Uterus (tissue), 2 donors: Measurements from ENCODE around the gene FGR.

Experiments
- POLR2A ChIP-seq, 2 donors: fragments of 450-650 bp; IDR thresholded peaks; one replicate each; pipeline ENCODE4 v1.6.1; 2016; ENCODE audit warnings: antibody characterized with exemption in 2 of 2, mild to moderate bottlenecking in 1 of 2, moderate library complexity in 1 of 2
- TF ChIP-seq, protein P1 (sequence below), 4 experiments: fragments of 200-600 bp in 2 of 4; fragments of 450-650 bp in 2 of 4; sonication (generic) in 2 of 4; IDR thresholded peaks; one replicate each; pipeline ENCODE4 v1.5.1; 2016 to 2019; ENCODE audit warnings: antibody characterized with exemption in 4 of 4, mild to moderate bottlenecking in 2 of 4, moderate library complexity in 1 of 4

DNA sequence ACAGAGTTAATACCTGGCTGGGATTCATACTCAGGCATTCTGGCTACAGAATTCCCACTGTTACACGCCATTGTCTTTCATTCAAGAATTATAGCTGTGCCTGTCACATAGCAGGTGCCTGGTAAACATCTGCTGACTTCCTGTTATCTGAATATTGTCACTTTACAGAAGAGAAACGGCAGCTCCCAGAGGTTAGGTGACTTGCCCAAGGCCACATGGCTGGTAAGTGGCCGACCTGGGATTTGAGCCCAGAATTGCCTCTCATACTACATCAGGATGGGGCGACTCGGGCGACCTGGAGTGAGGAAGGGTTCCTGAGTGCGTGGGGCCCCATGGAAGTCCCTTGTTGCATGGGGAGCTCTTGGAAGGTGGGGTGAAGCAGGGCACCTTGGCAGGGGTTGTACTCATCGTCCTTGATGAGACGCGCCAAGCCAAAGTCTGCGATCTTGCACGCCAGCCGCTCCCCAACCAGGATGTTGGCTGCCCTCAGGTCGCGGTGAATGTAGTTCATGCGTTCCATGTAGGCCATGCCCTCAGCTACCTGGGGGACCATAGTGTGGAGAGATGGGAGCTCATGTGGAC, 20.9 kb downstream of the FGR start:
- TF ChIP-seq, protein P1, sequence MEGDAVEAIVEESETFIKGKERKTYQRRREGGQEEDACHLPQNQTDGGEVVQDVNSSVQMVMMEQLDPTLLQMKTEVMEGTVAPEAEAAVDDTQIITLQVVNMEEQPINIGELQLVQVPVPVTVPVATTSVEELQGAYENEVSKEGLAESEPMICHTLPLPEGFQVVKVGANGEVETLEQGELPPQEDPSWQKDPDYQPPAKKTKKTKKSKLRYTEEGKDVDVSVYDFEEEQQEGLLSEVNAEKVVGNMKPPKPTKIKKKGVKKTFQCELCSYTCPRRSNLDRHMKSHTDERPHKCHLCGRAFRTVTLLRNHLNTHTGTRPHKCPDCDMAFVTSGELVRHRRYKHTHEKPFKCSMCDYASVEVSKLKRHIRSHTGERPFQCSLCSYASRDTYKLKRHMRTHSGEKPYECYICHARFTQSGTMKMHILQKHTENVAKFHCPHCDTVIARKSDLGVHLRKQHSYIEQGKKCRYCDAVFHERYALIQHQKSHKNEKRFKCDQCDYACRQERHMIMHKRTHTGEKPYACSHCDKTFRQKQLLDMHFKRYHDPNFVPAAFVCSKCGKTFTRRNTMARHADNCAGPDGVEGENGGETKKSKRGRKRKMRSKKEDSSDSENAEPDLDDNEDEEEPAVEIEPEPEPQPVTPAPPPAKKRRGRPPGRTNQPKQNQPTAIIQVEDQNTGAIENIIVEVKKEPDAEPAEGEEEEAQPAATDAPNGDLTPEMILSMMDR (IDR thresholded peaks at IDR 0.05) = no peak
- TF ChIP-seq POLR2A (IDR thresholded peaks at IDR 0.05) = no peak
